ENCODE results near the gene SLC20A1.

SLC20A1 gene

GRCh38 chr2:112648081-112648480 lies 2.3 kb downstream of the SLC20A1 start:
- Histone ChIP-seq H3K4me3 (ENCODE audit: low read depth in 1 of 2, low read length in 2 of 2) (peak overlapping the region; percentile 79 to 88; a peak in 3 of 4 replicates), H3K9ac (ENCODE audit: low read depth, low read length) (peak overlapping the region; percentile 98), H3K4me2 (ENCODE audit: insufficient read depth, low read length) (peak overlapping the region; percentile 84), H3K36me3 (ENCODE audit: insufficient read depth, low read length) (peaks cover 65% of the 10 kb centered on the region), H3K9me3 (ENCODE audit: insufficient read depth, low read length, severe bottlenecking) (no peaks in the 10 kb centered on the region), H3K27ac (ENCODE audit: low read length) (peak overlapping the region; percentile 97; the same call in 1 of the 2 replicates), H3K79me2 (ENCODE audit: insufficient read depth, low read length) (peaks cover 78% of the 10 kb centered on the region), H3K27me3 (ENCODE audit: insufficient read depth, low read length, poor library complexity) (no peaks in the 10 kb centered on the region), H3K4me1 (ENCODE audit: insufficient read depth, low read length) (peaks cover 66% of the 10 kb centered on the region), H2AFZ (ENCODE audit: low read depth, low read length) (no peak overlapping the region), H4K20me1 (ENCODE audit: insufficient read depth, low read length) (peaks cover 37% of the 10 kb centered on the region)
- ATAC-seq (ENCODE audit: insufficient read depth, low read depth) (no peak), DNase-seq (peak; percentile 26)
- TF ChIP-seq, protein P1, sequence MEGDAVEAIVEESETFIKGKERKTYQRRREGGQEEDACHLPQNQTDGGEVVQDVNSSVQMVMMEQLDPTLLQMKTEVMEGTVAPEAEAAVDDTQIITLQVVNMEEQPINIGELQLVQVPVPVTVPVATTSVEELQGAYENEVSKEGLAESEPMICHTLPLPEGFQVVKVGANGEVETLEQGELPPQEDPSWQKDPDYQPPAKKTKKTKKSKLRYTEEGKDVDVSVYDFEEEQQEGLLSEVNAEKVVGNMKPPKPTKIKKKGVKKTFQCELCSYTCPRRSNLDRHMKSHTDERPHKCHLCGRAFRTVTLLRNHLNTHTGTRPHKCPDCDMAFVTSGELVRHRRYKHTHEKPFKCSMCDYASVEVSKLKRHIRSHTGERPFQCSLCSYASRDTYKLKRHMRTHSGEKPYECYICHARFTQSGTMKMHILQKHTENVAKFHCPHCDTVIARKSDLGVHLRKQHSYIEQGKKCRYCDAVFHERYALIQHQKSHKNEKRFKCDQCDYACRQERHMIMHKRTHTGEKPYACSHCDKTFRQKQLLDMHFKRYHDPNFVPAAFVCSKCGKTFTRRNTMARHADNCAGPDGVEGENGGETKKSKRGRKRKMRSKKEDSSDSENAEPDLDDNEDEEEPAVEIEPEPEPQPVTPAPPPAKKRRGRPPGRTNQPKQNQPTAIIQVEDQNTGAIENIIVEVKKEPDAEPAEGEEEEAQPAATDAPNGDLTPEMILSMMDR (IDR thresholded peaks at IDR 0.05; ENCODE audit: borderline replicate concordance, extremely low read depth, low read length, poor library complexity, severe bottlenecking), result no peak
- no peak for TF ChIP-seq EZH2 (IDR thresholded peaks at IDR 0.05; ENCODE audit: borderline replicate concordance, low read depth, low read length, severe bottlenecking)

DNA sequence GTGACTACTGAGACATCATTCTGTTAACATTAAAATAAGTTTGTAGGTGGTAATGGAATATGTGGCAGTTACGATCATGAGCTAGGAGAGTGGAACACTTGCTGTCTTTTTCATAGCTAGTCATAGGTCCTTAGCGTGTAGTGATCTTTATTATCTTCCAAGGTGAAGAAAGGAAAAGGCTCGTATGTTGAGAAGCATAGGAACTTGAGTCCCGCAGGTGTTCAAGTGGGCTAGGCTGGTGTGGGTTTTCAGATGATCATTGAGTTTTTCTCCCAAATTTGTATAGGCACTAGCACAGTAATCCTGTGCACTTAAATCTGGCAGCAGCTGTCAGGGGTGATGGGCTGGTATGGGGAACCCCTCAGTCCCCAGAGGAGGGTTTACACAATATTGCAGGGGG lies 10.9 kb downstream of the SLC20A1 start:
- H3K36me3 ChIP-seq (ENCODE audit: insufficient read depth, low read length), result peaks cover 95% of the 10 kb centered on the region
- ATAC-seq (ENCODE audit: insufficient read depth, low read depth), result no peak
- peaks cover 40% of the 10 kb centered on the region for H4K20me1 ChIP-seq (ENCODE audit: insufficient read depth, low read length)
- no peak overlapping the region for H3K27ac ChIP-seq (ENCODE audit: low read length)
- no peak overlapping the region for H3K9ac ChIP-seq (ENCODE audit: low read depth, low read length)
- H2AFZ ChIP-seq (ENCODE audit: low read depth, low read length), result no peak overlapping the region
- DNase-seq, result no peak
- peaks cover 74% of the 10 kb centered on the region for H3K79me2 ChIP-seq (ENCODE audit: insufficient read depth, low read length)
- no peaks in the 10 kb centered on the region for H3K9me3 ChIP-seq (ENCODE audit: insufficient read depth, low read length, severe bottlenecking)
- H3K4me3 ChIP-seq (ENCODE audit: low read depth in 1 of 2, low read length in 2 of 2), result no peak overlapping the region
- H3K4me1 ChIP-seq (ENCODE audit: insufficient read depth, low read length), result peaks cover 16% of the 10 kb centered on the region
- TF ChIP-seq, protein P1 (IDR thresholded peaks at IDR 0.05; ENCODE audit: borderline replicate concordance, extremely low read depth, low read length, poor library complexity, severe bottlenecking), result no peak
- TF ChIP-seq EZH2 (IDR thresholded peaks at IDR 0.05; ENCODE audit: borderline replicate concordance, low read depth, low read length, severe bottlenecking), result no peak
- no peaks in the 10 kb centered on the region for H3K27me3 ChIP-seq (ENCODE audit: insufficient read depth, low read length, poor library complexity)
- H3K4me2 ChIP-seq (ENCODE audit: insufficient read depth, low read length), result no peak overlapping the region

- 0 out of 2 replicates have a peak overlapping the region, but pooled peaks have one; percentile 2 for H3K4me2 ChIP-seq (ENCODE audit: insufficient read depth, low read length)
Observed at GRCh38 chr2:112658301-112658700, 12.6 kb downstream of the SLC20A1 start.

More at GRCh38 chr2:112658301-112658700, 12.6 kb downstream of the SLC20A1 start:
- Histone ChIP-seq H3K9ac (ENCODE audit: low read depth, low read length) (no peak overlapping the region), H4K20me1 (ENCODE audit: insufficient read depth, low read length) (peaks cover 33% of the 10 kb centered on the region; the same call in 1 of the 2 replicates), H3K36me3 (ENCODE audit: insufficient read depth, low read length) (peaks cover 94% of the 10 kb centered on the region), H3K79me2 (ENCODE audit: insufficient read depth, low read length) (peaks cover 61% of the 10 kb centered on the region), H3K27me3 (ENCODE audit: insufficient read depth, low read length, poor library complexity) (no peaks in the 10 kb centered on the region), H3K4me3 (ENCODE audit: low read depth in 1 of 2, low read length in 2 of 2) (no peak overlapping the region), H2AFZ (ENCODE audit: low read depth, low read length) (no peak overlapping the region), H3K27ac (ENCODE audit: low read length) (no peak overlapping the region), H3K9me3 (ENCODE audit: insufficient read depth, low read length, severe bottlenecking) (no peaks in the 10 kb centered on the region), H3K4me1 (ENCODE audit: insufficient read depth, low read length) (peaks cover 12% of the 10 kb centered on the region)
- ATAC-seq (ENCODE audit: insufficient read depth, low read depth) (no peak), DNase-seq (no peak)
- TF ChIP-seq EZH2 (IDR thresholded peaks at IDR 0.05; ENCODE audit: borderline replicate concordance, low read depth, low read length, severe bottlenecking), result no peak
- TF ChIP-seq, protein P1 (IDR thresholded peaks at IDR 0.05; ENCODE audit: borderline replicate concordance, extremely low read depth, low read length, poor library complexity, severe bottlenecking), result no peak

Data from DND-41 (cell line).